Measurements from ENCODE around the gene THAP4.
A peak's percentile ranks its signal among the peaks of the same experiment; 100 is the strongest.

The THAP4 gene

DNA sequence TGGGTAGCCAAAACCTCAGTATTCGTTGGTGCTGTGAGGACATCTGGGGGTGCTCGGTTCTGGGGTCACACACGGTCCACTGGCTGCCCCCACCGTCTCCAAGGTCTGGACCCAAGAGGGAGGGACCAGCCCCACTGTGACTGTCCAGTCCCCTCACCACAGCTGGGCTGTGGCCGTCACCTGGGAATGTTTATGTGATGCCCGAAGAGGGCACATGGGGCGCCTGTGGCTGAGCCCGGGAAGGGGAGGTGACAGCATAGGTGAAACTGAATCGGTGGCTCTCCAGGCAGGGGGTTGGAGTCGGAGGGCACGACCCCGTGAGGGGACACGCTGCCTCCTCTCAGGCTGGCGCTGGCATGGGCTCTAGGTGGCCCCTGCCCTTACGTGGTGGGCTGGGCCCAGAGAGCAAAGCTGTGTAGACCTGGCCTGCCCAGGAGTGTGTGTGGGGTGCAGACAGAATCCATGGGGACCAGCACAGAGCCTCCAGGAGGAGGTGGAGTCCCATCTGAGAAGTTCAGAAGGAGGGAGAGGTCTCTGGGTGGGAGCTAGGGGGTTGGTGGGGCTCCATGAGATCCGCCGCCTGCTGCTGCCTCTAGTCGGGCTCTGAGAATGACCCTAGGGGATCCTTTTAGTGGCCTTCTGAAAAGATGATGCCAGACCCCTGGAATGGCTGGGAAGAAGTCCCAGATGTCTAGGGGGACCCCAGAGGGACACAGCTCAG lies 76.6 kb downstream of the THAP4 start:
- no peaks in the 10 kb centered on the region for H3K36me3 ChIP-seq (ENCODE audit: insufficient read depth, low read length)
- no peak overlapping the region for H3K4me3 ChIP-seq
- 0 out of 2 replicates have a peak, but pooled peaks cover 3% of the 10 kb centered on the region for H3K9me3 ChIP-seq (ENCODE audit: low read depth, low read length)
- TF ChIP-seq POLR2AphosphoS5 (IDR thresholded peaks at IDR 0.05; ENCODE audit: borderline replicate concordance, low read depth, low read length) (no peak), EZH2 (IDR thresholded peaks at IDR 0.05) (no peak), FOXP2 (optimal IDR thresholded peaks at IDR 0.05; ENCODE audit: control extremely low read depth, extremely low read length, insufficient read depth) (no peak)
- H3K9ac ChIP-seq (ENCODE audit: insufficient read length): no peak overlapping the region
- no peak for DNase-seq (ENCODE audit: low read depth, low spot score)
- H3K27ac ChIP-seq: no peak overlapping the region

DNA sequence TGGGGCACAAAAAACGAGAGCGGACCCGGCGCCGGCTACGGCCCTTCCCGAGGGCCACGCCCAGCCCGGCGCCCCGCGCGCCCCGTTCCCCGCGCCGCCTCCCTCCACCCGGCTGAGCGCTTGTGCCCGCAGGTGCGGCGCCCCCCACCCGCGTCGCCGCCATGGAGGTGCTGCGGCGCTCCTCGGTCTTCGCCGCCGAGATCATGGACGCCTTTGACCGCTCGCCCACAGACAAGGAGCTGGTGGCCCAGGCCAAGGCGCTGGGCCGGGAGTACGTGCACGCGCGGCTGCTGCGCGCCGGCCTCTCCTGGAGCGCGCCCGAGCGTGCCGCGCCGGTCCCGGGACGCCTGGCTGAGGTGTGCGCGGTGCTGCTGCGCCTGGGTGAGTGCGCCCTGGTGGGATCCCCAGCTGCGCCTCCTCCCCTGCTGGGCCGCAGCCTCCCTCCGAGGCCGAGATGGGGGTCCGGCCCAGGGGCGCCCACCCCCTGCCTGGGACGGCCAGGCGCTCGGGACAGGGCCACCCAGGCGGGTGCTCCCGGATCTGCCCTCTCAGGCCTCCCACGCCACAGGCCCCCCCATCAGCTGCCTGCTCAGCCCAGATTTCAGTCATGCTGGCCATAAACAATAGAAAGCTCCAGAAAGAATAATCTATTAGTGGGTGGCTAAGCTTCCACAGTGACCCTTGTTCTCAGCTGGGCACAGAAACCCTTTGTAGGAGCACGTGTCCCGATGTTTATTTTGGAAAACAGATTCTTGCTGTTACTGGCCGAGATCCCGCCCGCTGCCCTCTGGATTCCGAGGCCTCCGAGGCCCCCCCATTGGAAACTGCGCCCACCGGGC lies 77.4 kb downstream of the THAP4 start:
- Histone ChIP-seq H3K9ac (ENCODE audit: insufficient read length) (peak overlapping the region; percentile 74), H3K9me3 (ENCODE audit: low read depth, low read length) (0 out of 2 replicates have a peak, but pooled peaks cover 3% of the 10 kb centered on the region), H3K27ac (no peak overlapping the region), H3K4me3 (peak overlapping the region; percentile 91), H3K36me3 (ENCODE audit: insufficient read depth, low read length) (no peaks in the 10 kb centered on the region)
- no peak for DNase-seq (ENCODE audit: low read depth, low spot score)
- TF ChIP-seq FOXP2 (optimal IDR thresholded peaks at IDR 0.05; ENCODE audit: control extremely low read depth, extremely low read length, insufficient read depth) (no peak), EZH2 (IDR thresholded peaks at IDR 0.05) (no peak), POLR2AphosphoS5 (IDR thresholded peaks at IDR 0.05; ENCODE audit: borderline replicate concordance, low read depth, low read length) (no peak; the same call in 1 of the 2 replicates)

DNA sequence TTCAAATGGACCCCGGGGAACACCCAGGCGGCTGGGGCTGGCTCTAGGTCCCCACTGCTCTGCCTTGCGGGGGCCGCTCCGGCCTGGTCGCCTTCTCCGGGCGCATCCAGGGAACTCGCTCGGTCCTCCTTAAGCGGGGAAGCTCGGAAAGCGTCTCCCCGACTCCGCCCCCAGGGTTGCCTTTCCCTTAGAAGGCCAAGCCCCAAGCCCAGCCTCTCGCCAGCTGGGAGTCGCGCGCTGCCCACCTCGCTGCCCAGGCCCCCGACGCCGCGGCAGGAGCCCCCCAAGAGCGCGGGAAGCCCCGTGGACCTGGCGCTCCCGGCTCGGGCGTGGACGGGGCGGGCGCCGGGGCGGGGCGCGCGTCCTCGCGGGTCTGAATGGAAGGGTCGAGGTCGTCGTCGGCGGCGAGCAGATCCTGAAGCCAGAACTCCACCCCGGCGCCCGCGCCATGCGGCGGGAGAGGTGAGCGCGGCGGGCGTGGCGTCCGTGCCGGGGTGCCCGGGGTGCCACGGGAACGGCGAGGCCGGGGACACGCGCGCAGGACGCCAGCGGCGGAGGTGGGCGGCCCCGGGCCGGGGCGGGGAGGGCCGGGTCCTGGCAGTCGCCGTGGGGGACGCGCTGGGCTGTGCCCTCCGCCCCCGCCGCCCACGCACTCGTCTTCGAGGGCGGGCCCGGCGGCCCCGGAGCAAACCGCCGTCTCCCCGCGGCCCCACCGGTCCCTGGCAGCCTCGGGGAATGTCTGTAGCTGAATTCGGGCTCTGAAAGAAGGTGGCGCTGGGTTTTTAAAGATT lies 78.2 kb downstream of the THAP4 start, which contains the start of gene BOK:
BOK (plus strand) TSS at position 214 of the 791 bp plus-strand sequence. CDS start 739 bp downstream, outside the sequence.
- peak within 1 kb of the TSS; percentile 91 for H3K4me3 ChIP-seq
- H3K9me3 ChIP-seq (ENCODE audit: low read depth, low read length): 0 out of 2 replicates have a peak, but pooled peaks cover 3% of the 10 kb centered on the region
- no peak for DNase-seq (ENCODE audit: low read depth, low spot score)
- H3K27ac ChIP-seq: no peak within 1 kb of the TSS
- no peaks in the 10 kb centered on the region for H3K36me3 ChIP-seq (ENCODE audit: insufficient read depth, low read length)
- TF ChIP-seq EZH2 (IDR thresholded peaks at IDR 0.05): no peak
- TF ChIP-seq POLR2AphosphoS5 (IDR thresholded peaks at IDR 0.05; ENCODE audit: borderline replicate concordance, low read depth, low read length): no peak
- TF ChIP-seq FOXP2 (optimal IDR thresholded peaks at IDR 0.05; ENCODE audit: control extremely low read depth, extremely low read length, insufficient read depth): no peak
- peak within 1 kb of the TSS; percentile 74 for H3K9ac ChIP-seq (ENCODE audit: insufficient read length)

GRCh38 chr2:241556746-241557145 lies 80.2 kb downstream of the THAP4 start:
- Histone ChIP-seq H3K9ac (ENCODE audit: insufficient read length) (no peak overlapping the region), H3K9me3 (ENCODE audit: low read depth, low read length) (0 out of 2 replicates have a peak, but pooled peaks cover 3% of the 10 kb centered on the region), H3K36me3 (ENCODE audit: insufficient read depth, low read length) (no peaks in the 10 kb centered on the region), H3K4me3 (no peak overlapping the region), H3K27ac (no peak overlapping the region)
- DNase-seq (ENCODE audit: low read depth, low spot score): no peak
- TF ChIP-seq FOXP2 (optimal IDR thresholded peaks at IDR 0.05; ENCODE audit: control extremely low read depth, extremely low read length, insufficient read depth) (no peak), POLR2AphosphoS5 (IDR thresholded peaks at IDR 0.05; ENCODE audit: borderline replicate concordance, low read depth, low read length) (no peak), EZH2 (IDR thresholded peaks at IDR 0.05) (no peak)

DNA sequence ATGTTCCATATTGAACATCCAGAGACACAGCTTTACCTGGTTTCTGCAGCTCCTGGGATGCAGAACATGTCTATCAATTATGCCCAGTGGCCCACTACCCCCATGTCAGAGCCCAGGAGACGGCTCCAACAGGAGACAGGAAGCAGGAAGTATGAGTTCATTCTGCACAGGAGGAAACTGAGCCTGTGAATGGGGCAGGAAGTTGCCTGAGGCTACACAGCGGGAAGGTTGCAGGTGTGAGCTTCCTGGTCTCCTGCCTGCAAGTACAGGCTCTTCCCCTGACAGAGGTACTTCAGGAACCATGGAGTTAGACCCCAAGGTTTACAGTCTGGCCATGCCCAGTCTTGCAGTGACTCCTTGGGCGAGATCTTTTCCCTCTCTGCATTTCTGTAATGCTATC lies 81.2 kb downstream of the THAP4 start:
- no peak overlapping the region for H3K4me3 ChIP-seq
- 0 out of 2 replicates have a peak, but pooled peaks cover 3% of the 10 kb centered on the region for H3K9me3 ChIP-seq (ENCODE audit: low read depth, low read length)
- H3K9ac ChIP-seq (ENCODE audit: insufficient read length): no peak overlapping the region
- TF ChIP-seq EZH2 (IDR thresholded peaks at IDR 0.05): no peak
- H3K27ac ChIP-seq: peak overlapping the region; percentile 15; the same call in 1 of the 2 replicates
- no peaks in the 10 kb centered on the region for H3K36me3 ChIP-seq (ENCODE audit: insufficient read depth, low read length)
- no peak for DNase-seq (ENCODE audit: low read depth, low spot score)

DNA sequence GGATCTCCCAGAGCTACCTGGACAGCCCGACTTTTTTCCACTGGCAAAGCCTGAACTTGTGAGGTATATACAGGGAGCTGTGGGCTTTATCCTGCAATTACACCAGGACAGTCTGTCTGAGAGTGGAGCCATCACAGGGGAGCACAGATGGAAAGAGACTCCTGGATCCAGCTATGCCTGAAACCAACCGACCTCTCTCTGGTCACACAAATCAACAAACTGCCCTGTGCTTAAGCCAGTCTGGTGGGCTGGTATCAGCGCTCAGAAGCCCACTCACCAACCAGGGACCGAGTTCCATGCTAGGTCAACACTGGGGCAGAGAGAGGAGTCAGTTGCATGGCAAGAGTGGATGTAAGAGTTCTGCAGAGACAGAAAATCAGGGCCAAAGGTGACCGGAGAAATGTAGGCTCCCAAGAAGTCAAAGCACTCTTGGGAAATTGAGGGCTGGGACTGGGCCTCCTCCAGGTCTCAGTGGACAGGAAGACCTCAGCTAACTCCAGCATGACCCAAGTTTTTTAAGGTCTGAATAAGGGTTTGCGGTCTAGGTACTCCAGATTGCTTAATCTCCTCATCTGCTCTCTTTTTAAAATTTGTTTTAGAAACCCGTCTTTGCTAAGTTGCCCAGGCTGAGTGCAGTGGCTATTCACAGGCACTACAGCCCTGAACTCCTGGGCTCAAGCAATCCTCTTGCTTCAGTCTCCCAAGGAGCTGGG lies 82.2 kb downstream of the THAP4 start:
- 0 out of 2 replicates have a peak, but pooled peaks cover 3% of the 10 kb centered on the region for H3K9me3 ChIP-seq (ENCODE audit: low read depth, low read length)
- no peak for DNase-seq (ENCODE audit: low read depth, low spot score)

GRCh38 chr2:241553981-241554380 lies 83.0 kb downstream of the THAP4 start:
- DNase-seq (ENCODE audit: low read depth, low spot score): no peak
- H3K9ac ChIP-seq (ENCODE audit: insufficient read length): no peak overlapping the region
- H3K27ac ChIP-seq: no peak overlapping the region
- H3K36me3 ChIP-seq (ENCODE audit: insufficient read depth, low read length): no peaks in the 10 kb centered on the region
- TF ChIP-seq FOXP2 (optimal IDR thresholded peaks at IDR 0.05; ENCODE audit: control extremely low read depth, extremely low read length, insufficient read depth) (no peak), EZH2 (IDR thresholded peaks at IDR 0.05) (no peak), POLR2AphosphoS5 (IDR thresholded peaks at IDR 0.05; ENCODE audit: borderline replicate concordance, low read depth, low read length) (no peak)
- 0 out of 2 replicates have a peak, but pooled peaks cover 3% of the 10 kb centered on the region for H3K9me3 ChIP-seq (ENCODE audit: low read depth, low read length)
- H3K4me3 ChIP-seq: no peak overlapping the region

More for the DNA sequence above, 82.2 kb downstream of the THAP4 start:
- TF ChIP-seq EZH2 (IDR thresholded peaks at IDR 0.05) (no peak), FOXP2 (optimal IDR thresholded peaks at IDR 0.05; ENCODE audit: control extremely low read depth, extremely low read length, insufficient read depth) (no peak), POLR2AphosphoS5 (IDR thresholded peaks at IDR 0.05; ENCODE audit: borderline replicate concordance, low read depth, low read length) (no peak)
- Histone ChIP-seq H3K9ac (ENCODE audit: insufficient read length) (no peak overlapping the region), H3K27ac (no peak overlapping the region), H3K36me3 (ENCODE audit: insufficient read depth, low read length) (no peaks in the 10 kb centered on the region), H3K4me3 (no peak overlapping the region)

Data from SK-N-MC (cell line).